Measurements from ENCODE around the gene SPNS2.

SPNS2 gene

DNA sequence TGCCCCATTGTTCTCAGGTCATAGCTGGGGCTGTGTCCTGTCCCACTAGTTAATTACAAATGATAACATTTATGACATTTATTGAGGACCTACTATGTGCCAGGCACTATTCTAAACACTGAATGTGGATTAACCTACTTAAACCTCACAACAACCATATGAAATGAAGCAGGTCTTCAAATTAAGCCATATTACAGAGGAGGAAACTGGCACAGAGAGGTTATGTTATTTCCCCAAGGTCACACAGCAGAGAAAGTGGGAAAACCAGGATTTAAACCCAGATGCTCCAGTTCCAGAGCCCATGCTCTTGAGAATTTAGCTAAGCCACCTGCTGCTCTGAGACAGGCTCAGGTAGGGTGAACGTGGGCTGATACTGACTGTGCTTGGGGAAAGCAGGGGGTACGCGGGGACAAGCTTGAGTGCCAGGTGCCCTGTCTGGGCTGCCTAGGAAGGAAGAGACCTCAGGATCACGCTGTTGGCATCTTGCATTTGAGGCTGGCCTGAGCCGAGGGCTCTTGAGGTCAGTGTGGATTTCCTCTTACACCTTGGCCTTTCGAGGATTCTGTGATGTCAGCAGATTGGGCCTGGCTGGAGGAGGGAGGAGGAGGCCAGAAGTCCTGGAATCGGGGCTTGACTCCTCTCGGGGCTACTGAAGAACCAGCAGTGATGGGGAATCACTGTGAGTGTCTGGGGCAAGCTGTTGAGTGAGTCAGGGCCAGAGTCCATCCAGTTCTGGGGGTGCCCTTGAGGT lies 8.9 kb downstream of the SPNS2 start:
- H3K27me3 ChIP-seq (ENCODE audit: control insufficient read depth, insufficient read depth, low read length) = no peaks in the 10 kb centered on the region
- H3K4me1 ChIP-seq (ENCODE audit: control insufficient read depth, low read depth, low read length) = no peaks in the 10 kb centered on the region
- no peaks in the 10 kb centered on the region for H3K36me3 ChIP-seq (ENCODE audit: control insufficient read depth, low read depth, low read length)
- no peak overlapping the region for H3K4me3 ChIP-seq (ENCODE audit: low read length)
- H3K9ac ChIP-seq (ENCODE audit: low read length) = no peak overlapping the region
- H3K27ac ChIP-seq (ENCODE audit: low read length) = no peak overlapping the region
- H3K9me3 ChIP-seq (ENCODE audit: control insufficient read depth, low read depth, low read length) = no peaks in the 10 kb centered on the region

DNA sequence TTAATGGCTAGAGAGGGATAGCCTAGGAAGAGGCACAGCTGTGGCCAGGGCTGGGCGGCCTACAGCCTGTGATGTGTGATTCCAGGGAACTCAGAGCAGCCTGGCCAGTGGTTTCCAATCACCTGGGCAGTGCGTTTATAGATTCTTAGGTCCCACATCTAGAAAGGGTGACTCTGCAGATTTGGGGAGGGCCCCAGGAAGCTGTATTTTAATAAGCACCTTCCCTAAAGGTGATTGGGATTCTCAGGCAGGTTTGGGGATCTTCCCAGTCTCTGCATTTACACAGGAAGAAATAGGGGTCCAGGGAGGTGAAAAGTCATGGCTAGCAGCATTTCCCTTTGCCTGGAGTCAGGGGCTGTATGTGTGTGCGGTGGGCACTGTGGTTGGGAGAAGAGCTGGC lies 9.5 kb downstream of the SPNS2 start:
- H3K9me3 ChIP-seq (ENCODE audit: control insufficient read depth, low read depth, low read length) = no peaks in the 10 kb centered on the region
- H3K9ac ChIP-seq (ENCODE audit: low read length) = no peak overlapping the region
- H3K36me3 ChIP-seq (ENCODE audit: control insufficient read depth, low read depth, low read length) = no peaks in the 10 kb centered on the region
- no peak overlapping the region for H3K4me3 ChIP-seq (ENCODE audit: low read length)
- no peaks in the 10 kb centered on the region for H3K27me3 ChIP-seq (ENCODE audit: control insufficient read depth, insufficient read depth, low read length)
- H3K27ac ChIP-seq (ENCODE audit: low read length) = no peak overlapping the region
- no peaks in the 10 kb centered on the region for H3K4me1 ChIP-seq (ENCODE audit: control insufficient read depth, low read depth, low read length)

DNA sequence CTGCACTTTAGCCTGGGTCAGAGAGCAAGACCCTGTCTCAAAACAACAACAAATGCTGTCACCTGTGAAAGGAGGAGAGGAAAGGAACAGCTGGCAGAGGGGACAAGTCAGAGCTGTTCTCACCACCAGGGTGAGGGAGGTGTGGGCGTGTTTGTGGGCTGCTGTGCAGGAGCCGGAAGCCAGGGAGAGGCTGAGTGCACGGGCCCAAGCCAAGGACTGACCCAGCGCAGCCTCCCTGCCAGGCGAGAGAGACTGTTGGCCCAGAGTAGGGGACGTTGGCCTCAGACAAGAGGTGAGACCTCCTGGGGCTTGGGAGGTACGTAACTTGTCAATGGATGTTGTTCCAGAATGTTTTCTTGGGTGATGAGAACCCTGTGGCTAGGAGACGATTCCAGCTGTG lies 10.7 kb downstream of the SPNS2 start:
- H3K4me1 ChIP-seq (ENCODE audit: control insufficient read depth, low read depth, low read length) = no peaks in the 10 kb centered on the region
- H3K4me3 ChIP-seq (ENCODE audit: low read length) = no peak overlapping the region
- no peaks in the 10 kb centered on the region for H3K9me3 ChIP-seq (ENCODE audit: control insufficient read depth, low read depth, low read length)
- H3K36me3 ChIP-seq (ENCODE audit: control insufficient read depth, low read depth, low read length) = no peaks in the 10 kb centered on the region
- H3K27me3 ChIP-seq (ENCODE audit: control insufficient read depth, insufficient read depth, low read length) = no peaks in the 10 kb centered on the region
- H3K9ac ChIP-seq (ENCODE audit: low read length) = no peak overlapping the region
- no peak overlapping the region for H3K27ac ChIP-seq (ENCODE audit: low read length)

DNA sequence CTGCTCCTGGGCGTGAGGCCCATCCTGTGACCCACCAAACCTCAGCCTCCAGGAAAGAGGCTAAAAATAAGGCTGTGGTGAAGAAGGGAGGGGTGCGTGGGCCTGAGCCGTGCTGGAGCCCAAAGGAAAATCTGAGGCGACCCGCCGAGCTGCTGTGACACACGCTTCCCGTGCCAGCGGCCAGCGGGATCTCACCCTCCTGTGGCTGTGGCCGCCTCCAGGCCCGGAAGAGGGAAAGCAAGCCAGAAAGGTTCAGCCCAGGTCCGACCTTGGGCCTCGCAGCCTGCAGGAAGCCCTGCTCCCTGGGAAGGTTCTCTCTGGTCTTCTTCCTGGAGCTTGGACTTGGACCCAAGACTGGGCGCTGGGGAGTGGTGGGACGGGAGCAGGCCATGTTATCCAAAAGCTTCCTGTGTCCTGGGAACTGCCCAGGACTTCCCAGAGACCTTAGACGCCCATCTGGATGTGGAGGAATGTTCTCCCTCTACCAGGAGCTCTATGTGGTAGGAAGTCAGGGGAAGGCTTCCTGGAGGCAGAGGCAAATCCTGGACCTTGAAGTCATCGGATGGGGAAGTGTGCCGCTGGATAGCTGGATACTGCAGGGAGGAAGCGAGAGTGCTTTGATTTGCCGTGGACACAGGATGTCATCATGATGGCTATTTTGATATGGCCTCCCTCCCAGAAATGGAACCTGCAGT lies 11.4 kb downstream of the SPNS2 start:
- no peaks in the 10 kb centered on the region for H3K27me3 ChIP-seq (ENCODE audit: control insufficient read depth, insufficient read depth, low read length)
- H3K4me3 ChIP-seq (ENCODE audit: low read length) = no peak overlapping the region
- H3K9ac ChIP-seq (ENCODE audit: low read length) = no peak overlapping the region
- H3K4me1 ChIP-seq (ENCODE audit: control insufficient read depth, low read depth, low read length) = no peaks in the 10 kb centered on the region
- H3K36me3 ChIP-seq (ENCODE audit: control insufficient read depth, low read depth, low read length) = no peaks in the 10 kb centered on the region
- no peaks in the 10 kb centered on the region for H3K9me3 ChIP-seq (ENCODE audit: control insufficient read depth, low read depth, low read length)
- H3K27ac ChIP-seq (ENCODE audit: low read length) = no peak overlapping the region

DNA sequence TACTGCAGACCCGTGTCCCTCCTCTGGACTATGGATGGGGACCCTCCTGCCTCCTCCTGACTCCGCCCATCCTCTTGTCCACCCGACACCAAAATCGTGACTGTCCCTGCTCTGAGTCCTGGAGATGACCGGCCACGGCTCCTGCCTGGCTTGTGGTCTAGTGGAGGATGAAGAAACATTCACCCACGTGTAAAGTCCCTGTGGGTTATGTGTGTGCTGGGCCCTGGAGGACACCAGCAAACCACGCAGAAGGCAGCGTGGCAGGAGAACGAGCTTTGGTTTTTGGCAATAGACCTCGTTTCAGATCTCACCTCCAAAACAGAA lies 11.9 kb downstream of the SPNS2 start:
- H3K4me3 ChIP-seq (ENCODE audit: low read length) = no peak overlapping the region
- H3K9ac ChIP-seq (ENCODE audit: low read length) = no peak overlapping the region
- H3K9me3 ChIP-seq (ENCODE audit: control insufficient read depth, low read depth, low read length) = no peaks in the 10 kb centered on the region
- no peaks in the 10 kb centered on the region for H3K36me3 ChIP-seq (ENCODE audit: control insufficient read depth, low read depth, low read length)
- no peak overlapping the region for H3K27ac ChIP-seq (ENCODE audit: low read length)
- no peaks in the 10 kb centered on the region for H3K27me3 ChIP-seq (ENCODE audit: control insufficient read depth, insufficient read depth, low read length)
- no peaks in the 10 kb centered on the region for H3K4me1 ChIP-seq (ENCODE audit: control insufficient read depth, low read depth, low read length)

DNA sequence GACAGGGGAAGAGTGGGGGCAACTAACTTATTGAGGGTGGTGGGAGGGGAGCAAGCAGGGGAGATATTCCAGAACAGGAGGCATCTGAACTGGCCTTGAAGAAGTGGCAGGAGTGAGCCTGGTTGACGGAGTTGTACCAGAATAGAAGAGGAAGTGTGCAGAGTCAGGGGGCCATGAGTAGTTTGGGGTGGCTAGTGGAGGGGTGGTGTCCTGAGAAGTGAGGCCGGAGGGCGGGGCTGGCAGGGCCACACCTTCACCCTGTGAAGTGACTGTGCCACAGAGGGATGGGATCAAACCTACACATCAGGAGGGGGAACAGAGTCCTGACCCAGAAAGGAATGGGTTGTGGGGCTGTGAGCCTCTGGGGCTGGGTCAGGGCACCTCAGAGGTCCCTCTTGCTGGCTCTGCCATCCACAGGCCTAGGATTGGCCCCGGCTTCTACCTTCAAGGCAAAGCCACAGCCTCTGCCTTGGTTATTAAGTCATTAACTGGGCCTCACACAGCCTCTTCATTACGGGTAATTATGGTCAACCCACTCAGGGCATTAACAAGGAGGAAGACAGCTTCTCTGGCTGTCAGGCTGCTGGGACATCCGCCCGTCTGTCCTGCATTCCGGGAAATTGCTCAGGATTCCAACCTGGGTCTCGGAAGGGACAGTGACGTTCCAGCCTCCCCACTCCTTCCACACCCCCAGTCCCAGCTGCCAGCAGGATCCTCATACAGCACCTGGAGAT lies 12.7 kb downstream of the SPNS2 start:
- Histone ChIP-seq H3K36me3 (ENCODE audit: control insufficient read depth, low read depth, low read length) (no peaks in the 10 kb centered on the region), H3K27ac (ENCODE audit: low read length) (no peak overlapping the region), H3K4me1 (ENCODE audit: control insufficient read depth, low read depth, low read length) (no peaks in the 10 kb centered on the region), H3K9me3 (ENCODE audit: control insufficient read depth, low read depth, low read length) (no peaks in the 10 kb centered on the region), H3K4me3 (ENCODE audit: low read length) (no peak overlapping the region), H3K9ac (ENCODE audit: low read length) (no peak overlapping the region), H3K27me3 (ENCODE audit: control insufficient read depth, insufficient read depth, low read length) (no peaks in the 10 kb centered on the region)

DNA sequence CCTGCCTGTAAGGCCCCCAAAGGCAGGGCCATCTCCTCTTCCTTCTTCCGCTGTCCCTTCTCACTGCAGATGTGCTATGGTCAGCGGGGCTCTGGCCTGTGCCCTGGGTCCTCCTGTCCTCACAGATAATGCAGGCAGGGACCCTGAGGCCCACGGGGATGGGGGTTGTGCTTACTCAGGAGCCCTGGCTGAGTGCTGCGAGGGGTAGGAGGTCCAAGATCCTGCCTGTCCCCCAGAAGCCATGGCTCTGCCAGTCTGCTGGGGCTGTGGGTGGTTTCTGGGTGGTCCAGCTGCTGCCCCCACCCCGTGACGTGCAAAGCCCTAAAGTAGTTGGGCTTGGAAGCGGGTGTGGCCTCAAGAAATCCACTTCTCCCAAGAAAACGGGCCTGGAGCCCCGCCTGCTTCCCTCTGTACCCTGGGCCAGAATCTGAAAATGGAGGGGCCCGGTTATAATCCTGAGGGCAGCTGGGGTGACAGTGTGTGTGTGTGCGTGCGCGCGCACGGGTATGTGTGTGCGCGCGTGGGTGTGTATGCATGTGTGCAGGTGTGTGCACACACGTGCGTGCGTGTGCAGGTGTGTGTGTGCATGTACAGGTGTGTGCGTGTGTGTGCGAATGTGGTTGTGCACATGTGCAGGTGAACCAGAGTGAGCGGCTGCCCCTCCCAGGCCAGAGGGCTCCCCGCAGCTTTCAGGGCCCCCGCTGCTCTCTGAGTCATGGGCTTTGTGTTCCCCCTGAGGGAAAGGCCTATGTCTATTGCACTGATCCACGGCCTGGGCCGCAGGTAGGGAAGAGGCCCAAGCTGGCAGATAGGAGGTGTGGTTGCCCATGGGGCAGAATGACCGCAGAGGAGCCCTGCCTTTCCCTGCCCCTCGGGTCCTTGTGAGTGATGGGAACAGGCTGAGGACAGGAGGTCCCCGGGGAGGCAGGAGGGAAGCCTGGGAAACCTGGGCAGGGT lies 13.8 kb downstream of the SPNS2 start:
- Histone ChIP-seq H3K36me3 (ENCODE audit: control insufficient read depth, low read depth, low read length) (no peaks in the 10 kb centered on the region), H3K9me3 (ENCODE audit: control insufficient read depth, low read depth, low read length) (no peaks in the 10 kb centered on the region), H3K27me3 (ENCODE audit: control insufficient read depth, insufficient read depth, low read length) (no peaks in the 10 kb centered on the region), H3K27ac (ENCODE audit: low read length) (no peak overlapping the region), H3K9ac (ENCODE audit: low read length) (no peak overlapping the region), H3K4me1 (ENCODE audit: control insufficient read depth, low read depth, low read length) (no peaks in the 10 kb centered on the region), H3K4me3 (ENCODE audit: low read length) (no peak overlapping the region)

DNA sequence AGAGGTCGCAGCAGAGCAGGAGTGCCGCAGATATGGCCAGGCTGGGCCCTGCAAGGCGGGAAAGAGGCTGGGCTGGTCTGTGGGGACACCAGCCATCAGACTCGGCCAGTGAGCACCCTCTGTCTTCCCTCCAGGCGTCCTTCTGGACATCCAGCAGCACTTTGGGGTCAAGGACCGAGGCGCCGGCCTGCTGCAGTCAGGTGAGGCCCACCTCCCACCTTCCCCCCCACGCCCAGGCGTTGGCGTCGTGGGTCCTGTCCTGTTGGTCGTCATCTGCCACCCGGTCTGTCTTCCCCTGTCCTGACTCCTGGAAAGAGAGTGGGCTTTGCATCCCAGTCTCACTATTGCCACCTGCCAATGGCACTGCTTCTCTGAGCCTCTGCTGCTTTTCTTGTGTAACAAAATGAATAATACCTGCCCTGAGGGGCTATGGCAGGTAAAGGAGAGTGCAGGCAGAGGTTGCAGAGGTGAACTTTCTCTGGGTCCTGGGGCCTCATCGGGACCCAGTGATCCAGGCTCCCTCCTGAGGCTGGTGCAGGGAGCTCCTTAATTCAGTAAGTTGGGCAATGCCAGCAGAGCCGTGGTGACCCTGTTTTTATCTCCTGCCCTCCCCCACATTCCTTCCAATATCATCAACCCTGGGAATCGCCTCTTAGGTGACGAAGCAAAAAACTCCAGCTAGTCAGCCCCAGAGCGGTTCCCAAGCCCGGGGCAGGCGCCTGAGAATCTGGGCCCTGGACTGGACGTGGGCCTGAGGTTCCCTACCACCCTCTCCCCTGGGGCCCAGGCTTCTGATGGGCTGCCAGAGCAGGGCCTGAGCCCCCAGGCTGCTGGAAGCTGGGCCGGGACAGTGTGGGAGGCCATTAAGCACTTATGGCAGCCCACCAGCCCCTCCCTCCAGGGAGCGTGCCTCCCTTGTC lies 14.7 kb downstream of the SPNS2 start:
- no peak overlapping the region for H3K4me3 ChIP-seq (ENCODE audit: low read length)
- H3K4me1 ChIP-seq (ENCODE audit: control insufficient read depth, low read depth, low read length) = no peaks in the 10 kb centered on the region
- no peaks in the 10 kb centered on the region for H3K27me3 ChIP-seq (ENCODE audit: control insufficient read depth, insufficient read depth, low read length)
- no peak overlapping the region for H3K9ac ChIP-seq (ENCODE audit: low read length)
- no peaks in the 10 kb centered on the region for H3K9me3 ChIP-seq (ENCODE audit: control insufficient read depth, low read depth, low read length)
- H3K36me3 ChIP-seq (ENCODE audit: control insufficient read depth, low read depth, low read length) = no peaks in the 10 kb centered on the region
- no peak overlapping the region for H3K27ac ChIP-seq (ENCODE audit: low read length)

DNA sequence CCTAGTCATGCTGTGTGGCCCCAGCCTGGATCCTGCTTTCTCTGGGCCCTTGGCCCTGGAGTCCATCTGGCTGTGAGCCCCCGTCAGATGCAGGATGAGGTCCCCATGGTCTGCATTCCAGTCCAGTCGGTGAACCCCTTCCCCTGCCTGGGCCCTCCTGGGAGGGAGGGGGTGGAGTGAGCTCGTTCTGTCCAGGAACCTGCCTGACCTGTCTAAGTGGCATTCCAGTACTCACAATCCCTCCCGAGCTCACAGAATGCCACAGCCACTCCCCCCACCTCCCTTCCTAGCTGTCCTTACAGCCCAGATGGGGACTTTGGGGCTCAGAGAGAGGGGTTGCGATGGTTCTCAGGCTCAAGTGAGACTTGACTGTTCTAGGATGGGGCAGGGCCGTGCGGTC lies 15.5 kb downstream of the SPNS2 start:
- Histone ChIP-seq H3K36me3 (ENCODE audit: control insufficient read depth, low read depth, low read length) (no peaks in the 10 kb centered on the region), H3K27me3 (ENCODE audit: control insufficient read depth, insufficient read depth, low read length) (no peaks in the 10 kb centered on the region), H3K4me3 (ENCODE audit: low read length) (no peak overlapping the region), H3K9me3 (ENCODE audit: control insufficient read depth, low read depth, low read length) (no peaks in the 10 kb centered on the region), H3K4me1 (ENCODE audit: control insufficient read depth, low read depth, low read length) (no peaks in the 10 kb centered on the region), H3K27ac (ENCODE audit: low read length) (no peak overlapping the region), H3K9ac (ENCODE audit: low read length) (no peak overlapping the region)

DNA sequence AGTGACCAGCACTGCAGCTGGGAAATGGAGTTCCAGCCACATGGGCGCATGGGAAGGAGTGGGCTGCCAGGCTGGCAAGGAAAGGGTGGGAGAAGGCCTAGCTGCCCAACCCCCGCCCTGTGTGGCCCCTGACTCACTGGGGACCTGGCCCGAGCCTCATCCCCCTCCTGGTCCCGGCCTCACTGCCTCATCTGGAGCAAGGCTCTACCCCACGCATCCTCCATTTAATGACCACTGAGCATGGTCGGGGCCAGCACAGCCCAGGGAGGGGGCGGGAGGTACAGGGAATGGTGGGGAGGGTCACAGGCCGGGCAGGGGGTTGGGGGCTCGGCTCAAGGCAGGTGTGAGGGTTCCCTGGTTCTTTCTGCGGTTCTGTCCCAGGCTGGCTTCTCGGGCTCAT lies 16.1 kb downstream of the SPNS2 start:
- Histone ChIP-seq H3K4me3 (ENCODE audit: low read length) (no peak overlapping the region), H3K27ac (ENCODE audit: low read length) (no peak overlapping the region), H3K4me1 (ENCODE audit: control insufficient read depth, low read depth, low read length) (no peaks in the 10 kb centered on the region), H3K27me3 (ENCODE audit: control insufficient read depth, insufficient read depth, low read length) (no peaks in the 10 kb centered on the region), H3K9me3 (ENCODE audit: control insufficient read depth, low read depth, low read length) (no peaks in the 10 kb centered on the region), H3K9ac (ENCODE audit: low read length) (no peak overlapping the region), H3K36me3 (ENCODE audit: control insufficient read depth, low read depth, low read length) (no peaks in the 10 kb centered on the region)

All from iPS-18a (cell line).